Measurements from ENCODE around the gene CTSE.

GRCh38 chr1:206049293-206049692 is 25.6 kb upstream of the CTSE start:
- no peak for TF ChIP-seq YY1 (IDR thresholded peaks at IDR 0.05; ENCODE audit: insufficient read depth, insufficient read length)
- no peak for TF ChIP-seq ZNF274 (IDR thresholded peaks at IDR 0.05; ENCODE audit: low read depth, low read length)
- TF ChIP-seq SUZ12 (IDR thresholded peaks at IDR 0.05; ENCODE audit: extremely low read depth, insufficient read depth, insufficient read length) = no peak

Data from NT2/D1 (cell line).